WERI-Rb-1 (cell line): ENCODE results near the gene APOBR.
"Not testable (repeated sequence)": the region's sequence is repeated elsewhere in the genome, so short reads cannot be mapped to it uniquely, and the experiment has no call there.

ENCODE experiments used
- DNase-seq: peaks from one replicate; pipeline ENCODE4 v3.0.0-alpha.2; 2020
- H3K27ac ChIP-seq: fragments of 250-450 bp; sonication (Bioruptor Pico); 2 replicates; pipeline ENCODE4 v1.5.1; 2020; ENCODE audit warnings: mild to moderate bottlenecking, moderate library complexity
- H3K27me3 ChIP-seq: fragments of 250-450 bp; sonication (Bioruptor Pico); 2 replicates; pipeline ENCODE4 v1.5.1; 2021; ENCODE audit warnings: mild to moderate bottlenecking, low read depth, moderate library complexity; ENCODE audit not compliant: insufficient read depth, severe bottlenecking
- H3K36me3 ChIP-seq: fragments of 250-450 bp; sonication (Bioruptor Pico); 2 replicates; pipeline ENCODE4 v1.5.1; 2020; ENCODE audit warnings: mild to moderate bottlenecking, moderate library complexity
- H3K4me3 ChIP-seq: 2 replicates; pipeline ENCODE4 v1.5.1; 2011; ENCODE audit warnings: low read depth, mild to moderate bottlenecking, control low read depth, low read length
- H3K9me3 ChIP-seq: fragments of 250-450 bp; sonication (Bioruptor Pico); 2 replicates; pipeline ENCODE4 v1.5.1; 2021; ENCODE audit warnings: mild to moderate bottlenecking, moderate library complexity; ENCODE audit not compliant: severe bottlenecking
- TF ChIP-seq, protein P1 (sequence below): IDR thresholded peaks from 2 replicates; pipeline ENCODE4 v1.5.1; 2011; ENCODE audit warnings: low read depth, mild to moderate bottlenecking, control low read depth, inconsistent platforms, low read length

APOBR gene

DNA sequence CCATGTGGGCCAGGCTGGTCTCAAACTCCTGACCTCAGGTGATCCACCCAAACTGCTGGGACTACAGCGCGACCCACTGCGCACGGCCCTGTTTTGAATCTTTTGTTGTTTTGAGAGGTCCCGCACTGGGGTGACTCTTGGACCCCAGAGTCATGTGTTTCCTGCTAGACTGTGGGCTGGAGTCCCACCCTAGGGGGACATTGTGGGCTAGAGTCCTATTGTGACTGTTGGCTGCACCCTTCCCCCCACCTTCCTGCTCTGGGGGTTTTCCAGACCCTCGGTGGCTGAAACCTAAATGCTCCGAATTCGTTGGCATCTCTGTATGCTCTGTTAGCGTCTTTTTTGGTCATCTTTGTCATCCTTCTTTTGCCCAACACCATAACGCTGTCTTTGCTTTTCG lies 28.3 kb downstream of the APOBR start:
- no peaks in the 10 kb centered on the region for H3K9me3 ChIP-seq
- no peaks in the 10 kb centered on the region for H3K36me3 ChIP-seq
- H3K27ac ChIP-seq, result no peak overlapping the region
- TF ChIP-seq, protein P1, sequence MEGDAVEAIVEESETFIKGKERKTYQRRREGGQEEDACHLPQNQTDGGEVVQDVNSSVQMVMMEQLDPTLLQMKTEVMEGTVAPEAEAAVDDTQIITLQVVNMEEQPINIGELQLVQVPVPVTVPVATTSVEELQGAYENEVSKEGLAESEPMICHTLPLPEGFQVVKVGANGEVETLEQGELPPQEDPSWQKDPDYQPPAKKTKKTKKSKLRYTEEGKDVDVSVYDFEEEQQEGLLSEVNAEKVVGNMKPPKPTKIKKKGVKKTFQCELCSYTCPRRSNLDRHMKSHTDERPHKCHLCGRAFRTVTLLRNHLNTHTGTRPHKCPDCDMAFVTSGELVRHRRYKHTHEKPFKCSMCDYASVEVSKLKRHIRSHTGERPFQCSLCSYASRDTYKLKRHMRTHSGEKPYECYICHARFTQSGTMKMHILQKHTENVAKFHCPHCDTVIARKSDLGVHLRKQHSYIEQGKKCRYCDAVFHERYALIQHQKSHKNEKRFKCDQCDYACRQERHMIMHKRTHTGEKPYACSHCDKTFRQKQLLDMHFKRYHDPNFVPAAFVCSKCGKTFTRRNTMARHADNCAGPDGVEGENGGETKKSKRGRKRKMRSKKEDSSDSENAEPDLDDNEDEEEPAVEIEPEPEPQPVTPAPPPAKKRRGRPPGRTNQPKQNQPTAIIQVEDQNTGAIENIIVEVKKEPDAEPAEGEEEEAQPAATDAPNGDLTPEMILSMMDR, result no peak
- no peak for DNase-seq
- H3K4me3 ChIP-seq, result no peak overlapping the region
- no peaks in the 10 kb centered on the region for H3K27me3 ChIP-seq

DNA sequence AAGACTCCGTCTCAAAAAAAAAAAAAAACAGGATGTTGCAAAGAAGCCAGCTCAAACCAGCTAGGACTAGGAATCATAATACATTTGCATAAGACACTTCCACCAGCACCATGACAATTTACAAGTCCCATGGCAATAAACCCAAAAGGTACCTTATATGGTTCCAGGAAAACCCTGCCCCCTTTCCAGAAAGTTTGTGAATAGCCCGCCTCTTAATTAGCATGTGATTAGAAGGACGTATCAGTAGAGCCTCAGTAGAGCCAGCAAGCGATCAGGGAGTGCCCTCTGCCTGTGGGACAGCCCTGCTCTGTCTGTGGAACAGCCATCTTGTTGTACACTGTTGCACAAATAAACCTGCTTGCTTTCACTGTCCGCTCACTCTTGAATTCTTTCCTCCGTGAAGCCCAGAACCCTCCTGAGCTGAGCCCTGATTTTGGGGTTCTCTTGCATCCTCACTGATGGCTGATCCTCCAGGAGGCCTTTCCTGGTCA lies 30.3 kb downstream of the APOBR start:
- Histone ChIP-seq H3K4me3 (no peak overlapping the region), H3K9me3 (no peaks in the 10 kb centered on the region), H3K36me3 (no peaks in the 10 kb centered on the region), H3K27me3 (no peaks in the 10 kb centered on the region), H3K27ac (no peak overlapping the region)
- TF ChIP-seq, protein P1, result no peak
- no peak for DNase-seq

- no peak overlapping the region for H3K4me3 ChIP-seq
- no peaks in the 10 kb centered on the region for H3K9me3 ChIP-seq
- TF ChIP-seq, protein P1, result no peak
- DNase-seq, result no peak
- H3K36me3 ChIP-seq, result no peaks in the 10 kb centered on the region
- no peaks in the 10 kb centered on the region for H3K27me3 ChIP-seq
- H3K27ac ChIP-seq, result no peak overlapping the region
Observed at GRCh38 chr16:28526201-28527099, 32.0 kb downstream of the APOBR start.

GRCh38 chr16:28527100-28527785 lies 32.8 kb downstream of the APOBR start:
- H3K27ac ChIP-seq, H3K36me3 ChIP-seq, H3K4me3 ChIP-seq, H3K27me3 ChIP-seq, H3K9me3 ChIP-seq, DNase-seq: not testable (repeated sequence)

DNA sequence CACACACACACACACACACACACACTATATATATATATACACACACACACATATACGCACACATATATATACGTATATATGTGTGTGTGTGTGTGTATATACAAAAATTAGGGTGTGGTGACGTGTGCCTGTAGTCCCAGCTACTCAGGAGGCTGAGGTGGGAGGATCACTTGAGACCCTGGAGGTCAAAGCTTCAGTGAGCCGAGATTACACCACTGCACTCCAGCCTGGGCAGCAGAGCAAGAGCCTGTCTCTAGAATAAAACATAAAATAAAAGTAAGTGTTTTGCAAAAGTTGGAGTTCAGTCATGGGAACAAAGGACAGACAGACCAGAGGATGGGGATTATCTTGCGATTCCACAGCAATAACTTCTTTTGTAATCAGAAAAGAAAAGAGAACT lies 33.5 kb downstream of the APOBR start:
- no peak overlapping the region for H3K4me3 ChIP-seq
- no peaks in the 10 kb centered on the region for H3K36me3 ChIP-seq
- no peak for DNase-seq
- no peaks in the 10 kb centered on the region for H3K27me3 ChIP-seq
- no peaks in the 10 kb centered on the region for H3K9me3 ChIP-seq
- no peak overlapping the region for H3K27ac ChIP-seq
- TF ChIP-seq, protein P1, result no peak

GRCh38 chr16:28528463-28528867 lies 34.0 kb downstream of the APOBR start:
- Histone ChIP-seq H3K9me3 (no peaks in the 10 kb centered on the region), H3K27ac (no peak overlapping the region), H3K36me3 (no peaks in the 10 kb centered on the region), H3K4me3 (no peak overlapping the region), H3K27me3 (no peaks in the 10 kb centered on the region)
- TF ChIP-seq, protein P1, result no peak
- no peak for DNase-seq
